Smooth muscle cell (in vitro differentiated cells): Measurements from ENCODE around the gene EBLN1. TPM values are rescaled to one million over a fixed set of nuclear protein-coding genes. Genes with fewer than 3 reads are reported as not detected.

Source experiments
- DNase-seq: peaks from one replicate; lab custom pipeline; 2025; ENCODE audit not compliant: unreplicated experiment; lab: John Stamatoyannopoulos, UW
- H2AFZ ChIP-seq: fragments of 200-600 bp; sonication (generic); 2 replicates; pipeline ENCODE4 v1.6.0; 2016; ENCODE audit warnings: antibody characterized with exemption, low read depth, mild to moderate bottlenecking
- H3F3A ChIP-seq: fragments of 200-600 bp; sonication (generic); 2 replicates; pipeline ENCODE4 v1.6.0; 2017; ENCODE audit warnings: antibody characterized with exemption, low read depth
- H3K27ac ChIP-seq: fragments of 200-600 bp; sonication (generic); 2 replicates; pipeline ENCODE4 v1.5.1; 2016; ENCODE audit warnings: low read depth, mild to moderate bottlenecking
- H3K27me3 ChIP-seq: fragments of 200-600 bp; sonication (generic); 2 replicates; pipeline ENCODE4 v1.6.1; 2016; ENCODE audit warnings: low read depth, mild to moderate bottlenecking
- H3K36me3 ChIP-seq: fragments of 200-600 bp; sonication (generic); 2 replicates; pipeline ENCODE4 v1.5.1; 2016; ENCODE audit warnings: low read depth
- H3K4me1 ChIP-seq: fragments of 200-600 bp; sonication (generic); 2 replicates; pipeline ENCODE4 v1.5.1; 2016; ENCODE audit warnings: low read depth
- H3K4me2 ChIP-seq: fragments of 200-600 bp; sonication (generic); 2 replicates; pipeline ENCODE4 v1.6.0; 2016; ENCODE audit warnings: mild to moderate bottlenecking
- H3K4me3 ChIP-seq: fragments of 200-600 bp; sonication (generic); 2 replicates; pipeline ENCODE4 v1.5.1; 2016; ENCODE audit warnings: mild to moderate bottlenecking
- H3K79me2 ChIP-seq: fragments of 200-600 bp; sonication (generic); 2 replicates; pipeline ENCODE4 v1.6.0; 2016; ENCODE audit warnings: low read depth, mild to moderate bottlenecking
- H3K9ac ChIP-seq: fragments of 200-600 bp; sonication (generic); 2 replicates; pipeline ENCODE4 v1.6.0; 2016; ENCODE audit warnings: low read depth
- H3K9me3 ChIP-seq: fragments of 200-600 bp; sonication (generic); replicated peaks from 2 replicates; pipeline ENCODE4 v1.5.1; 2016; ENCODE audit warnings: low read depth
- H4K20me1 ChIP-seq: fragments of 200-600 bp; sonication (generic); 2 replicates; pipeline ENCODE4 v1.6.0; 2016; ENCODE audit warnings: low read depth
- WGBS: methylation state at CpG from one replicate; pipeline ENCODE4 v1.1.7; 2016; ENCODE audit warnings: low lambda C conversion rate; 5-methylcytosine and 5-hydroxymethylcytosine counted together
- polyA plus RNA-seq: library from polyadenylated mRNA; unstranded; fragments of >200 nt; fragmentation: Nextera tagmentation; extraction: Ambion mirVana; gene quantifications from 2 replicates; pipeline ENCODE4 v1.2.1, GENCODE V29; 2016
- total RNA-seq: library from RNA; depleted of rRNA; stranded (reverse); fragments of >200 nt; gene quantifications from 2 replicates; pipeline ENCODE4 v1.2.3, GENCODE V29; 2014
- TF ChIP-seq, protein P1 (sequence below): fragments of 200-600 bp; sonication (generic); IDR thresholded peaks from 2 replicates; pipeline ENCODE4 v1.5.1; 2017; ENCODE audit warnings: borderline replicate concordance, mild to moderate bottlenecking, antibody characterized with exemption; ENCODE audit not compliant: insufficient read depth, poor library complexity, severe bottlenecking

EBLN1 gene
- total and polyA plus RNA-seq, 2 experiments from 2014 or later = not detected

DNA sequence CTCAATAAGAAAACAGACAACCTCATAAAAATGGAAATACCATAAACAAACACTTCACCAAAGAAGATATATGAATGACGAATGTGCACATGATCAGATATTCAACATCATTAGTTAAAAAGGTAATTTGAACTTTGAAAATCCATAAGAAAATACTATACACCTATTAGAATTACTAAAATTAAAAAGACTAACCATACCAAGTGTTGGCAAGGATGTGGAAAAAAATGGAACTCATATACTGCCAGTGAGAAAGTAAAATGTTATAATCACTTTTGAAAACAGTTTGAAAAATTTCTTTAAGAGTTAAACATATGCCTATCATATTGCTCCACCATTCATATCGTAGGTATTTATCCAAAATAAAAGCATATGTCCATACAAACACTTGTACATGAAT is 37.1 kb downstream of the EBLN1 start:
- H3F3A ChIP-seq = no peaks in the 10 kb centered on the region
- H3K36me3 ChIP-seq = no peaks in the 10 kb centered on the region
- H3K79me2 ChIP-seq = no peaks in the 10 kb centered on the region
- H4K20me1 ChIP-seq = no peaks in the 10 kb centered on the region
- no peaks in the 10 kb centered on the region for H3K4me1 ChIP-seq
- no peak overlapping the region for H3K4me2 ChIP-seq
- DNase-seq = no peak
- TF ChIP-seq, protein P1, sequence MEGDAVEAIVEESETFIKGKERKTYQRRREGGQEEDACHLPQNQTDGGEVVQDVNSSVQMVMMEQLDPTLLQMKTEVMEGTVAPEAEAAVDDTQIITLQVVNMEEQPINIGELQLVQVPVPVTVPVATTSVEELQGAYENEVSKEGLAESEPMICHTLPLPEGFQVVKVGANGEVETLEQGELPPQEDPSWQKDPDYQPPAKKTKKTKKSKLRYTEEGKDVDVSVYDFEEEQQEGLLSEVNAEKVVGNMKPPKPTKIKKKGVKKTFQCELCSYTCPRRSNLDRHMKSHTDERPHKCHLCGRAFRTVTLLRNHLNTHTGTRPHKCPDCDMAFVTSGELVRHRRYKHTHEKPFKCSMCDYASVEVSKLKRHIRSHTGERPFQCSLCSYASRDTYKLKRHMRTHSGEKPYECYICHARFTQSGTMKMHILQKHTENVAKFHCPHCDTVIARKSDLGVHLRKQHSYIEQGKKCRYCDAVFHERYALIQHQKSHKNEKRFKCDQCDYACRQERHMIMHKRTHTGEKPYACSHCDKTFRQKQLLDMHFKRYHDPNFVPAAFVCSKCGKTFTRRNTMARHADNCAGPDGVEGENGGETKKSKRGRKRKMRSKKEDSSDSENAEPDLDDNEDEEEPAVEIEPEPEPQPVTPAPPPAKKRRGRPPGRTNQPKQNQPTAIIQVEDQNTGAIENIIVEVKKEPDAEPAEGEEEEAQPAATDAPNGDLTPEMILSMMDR = no peak
- no peak overlapping the region for H3K27ac ChIP-seq
- no peak overlapping the region for H3K4me3 ChIP-seq
- no peak overlapping the region for H3K9ac ChIP-seq
- no peaks in the 10 kb centered on the region for H3K9me3 ChIP-seq
- peaks cover 5% of the 10 kb centered on the region for H3K27me3 ChIP-seq
- WGBS = 93% methylated on average over 2 of the region's 2 CpGs
- H2AFZ ChIP-seq = no peak overlapping the region

DNA sequence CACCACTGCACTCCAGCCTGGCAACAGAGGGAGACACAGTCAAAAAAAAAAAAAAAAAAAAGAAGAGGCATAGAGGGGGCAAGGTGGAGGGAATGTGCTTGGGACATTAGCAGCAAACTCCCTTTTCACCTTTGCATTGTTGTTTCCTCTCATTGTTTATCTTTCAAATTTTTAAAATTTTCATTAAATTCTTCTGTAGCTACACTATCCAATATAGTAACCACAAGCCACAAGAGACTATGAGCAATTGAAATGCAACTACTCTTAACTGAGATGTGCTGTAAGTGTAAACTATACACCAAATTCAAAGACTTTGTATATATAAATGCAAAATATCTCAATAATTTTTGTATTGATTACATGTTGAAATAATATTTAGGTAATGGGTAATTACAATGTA is 43.4 kb downstream of the EBLN1 start:
- H3K4me2 ChIP-seq = no peak overlapping the region
- no peak for DNase-seq
- TF ChIP-seq, protein P1 = no peak
- H3K9ac ChIP-seq = no peak overlapping the region
- H3K36me3 ChIP-seq = no peaks in the 10 kb centered on the region
- H3K27me3 ChIP-seq = no peaks in the 10 kb centered on the region
- H2AFZ ChIP-seq = no peak overlapping the region
- no peaks in the 10 kb centered on the region for H4K20me1 ChIP-seq
- no peaks in the 10 kb centered on the region for H3K79me2 ChIP-seq
- no peak overlapping the region for H3K27ac ChIP-seq
- no peaks in the 10 kb centered on the region for H3K4me1 ChIP-seq
- no peak overlapping the region for H3K4me3 ChIP-seq
- no peaks in the 10 kb centered on the region for H3F3A ChIP-seq
- H3K9me3 ChIP-seq = no peaks in the 10 kb centered on the region

DNA sequence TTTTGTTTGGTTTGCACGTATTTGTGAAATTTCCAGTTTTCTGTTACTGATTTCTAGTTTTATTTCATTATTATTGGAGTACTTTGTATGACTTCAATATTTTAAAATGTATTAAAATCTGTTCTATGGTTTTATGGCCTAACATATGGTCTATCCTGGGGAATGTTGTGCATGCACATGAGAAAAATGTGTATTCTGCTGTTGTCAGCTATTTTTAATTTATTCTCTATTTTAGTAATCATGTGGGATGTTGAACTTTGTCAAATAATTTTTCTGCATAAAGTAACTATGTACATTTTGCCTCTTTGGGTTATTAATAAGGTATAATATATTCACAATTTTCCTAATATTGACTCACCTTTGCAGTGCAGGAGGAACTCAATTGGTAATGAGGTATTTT is 46.7 kb downstream of the EBLN1 start:
- Histone ChIP-seq H3F3A (no peaks in the 10 kb centered on the region), H4K20me1 (no peaks in the 10 kb centered on the region), H2AFZ (no peak overlapping the region), H3K27me3 (no peaks in the 10 kb centered on the region), H3K4me1 (no peaks in the 10 kb centered on the region), H3K27ac (no peak overlapping the region), H3K36me3 (no peaks in the 10 kb centered on the region), H3K4me2 (no peak overlapping the region), H3K9ac (no peak overlapping the region), H3K79me2 (no peaks in the 10 kb centered on the region), H3K4me3 (no peak overlapping the region), H3K9me3 (no peaks in the 10 kb centered on the region)
- TF ChIP-seq, protein P1 = no peak
- WGBS = 86% methylated on average over 1 of the region's 1 CpG
- DNase-seq = no peak

- no peak for DNase-seq
- Histone ChIP-seq H3F3A (no peaks in the 10 kb centered on the region), H3K9ac (no peak overlapping the region), H4K20me1 (no peaks in the 10 kb centered on the region), H3K27ac (no peak overlapping the region), H3K4me2 (no peak overlapping the region), H3K79me2 (no peaks in the 10 kb centered on the region), H3K4me1 (no peaks in the 10 kb centered on the region), H3K4me3 (no peak overlapping the region), H3K36me3 (no peaks in the 10 kb centered on the region), H3K9me3 (no peaks in the 10 kb centered on the region), H2AFZ (no peak overlapping the region), H3K27me3 (no peaks in the 10 kb centered on the region)
- TF ChIP-seq, protein P1 = no peak
Observed at GRCh38 chr10:22170582-22170981, 47.2 kb downstream of the EBLN1 start.
